DMS 273 treated with DMSO at 0.1 percent for 48 hours (cell line): ENCODE results near the gene TTYH3.
A peak's percentile ranks its signal among the peaks of the same experiment; 100 is the strongest.
"Not testable (repeated sequence)": the region's sequence is repeated elsewhere in the genome, so short reads cannot be mapped to it uniquely, and the experiment has no call there.

Experiments used
- DNase-seq: peaks from one replicate; lab custom pipeline; 2025; lab: John Stamatoyannopoulos, UW

Gene TTYH3

GRCh38 chr7:2666588-2667250 is 34.9 kb downstream of the TTYH3 start:
- DNase-seq, result no peak

GRCh38 chr7:2667843-2668242 is 36.1 kb downstream of the TTYH3 start:
- no peak for DNase-seq

- DNase-seq, result no peak
Observed at GRCh38 chr7:2668401-2668800, 36.6 kb downstream of the TTYH3 start.

- no peak for DNase-seq
Observed at GRCh38 chr7:2670171-2670570, 38.4 kb downstream of the TTYH3 start.

- peak; percentile 20 for DNase-seq
Observed at GRCh38 chr7:2670720-2671391, 39.1 kb downstream of the TTYH3 start.

- DNase-seq, result not testable (repeated sequence)
Observed at GRCh38 chr7:2673214-2673613, 41.4 kb downstream of the TTYH3 start.

GRCh38 chr7:2673934-2674333 is 42.1 kb downstream of the TTYH3 start:
- DNase-seq, result no peak

GRCh38 chr7:2675256-2675764 is 43.5 kb downstream of the TTYH3 start:
- no peak for DNase-seq

- not testable (repeated sequence) for DNase-seq
Observed at GRCh38 chr7:2676576-2676975, 44.8 kb downstream of the TTYH3 start.

GRCh38 chr7:2678454-2678853 is 46.7 kb downstream of the TTYH3 start:
- not testable (repeated sequence) for DNase-seq

GRCh38 chr7:2679135-2680127 is 47.6 kb downstream of the TTYH3 start:
- not testable (repeated sequence) for DNase-seq

GRCh38 chr7:2680256-2680655 is 48.5 kb downstream of the TTYH3 start:
- DNase-seq, result no peak

GRCh38 chr7:2680792-2681490 is 49.2 kb downstream of the TTYH3 start:
- DNase-seq, result no peak

GRCh38 chr7:2681929-2682799 is 50.4 kb downstream of the TTYH3 start:
- no peak for DNase-seq

GRCh38 chr7:2684501-2684900 is 52.7 kb downstream of the TTYH3 start:
- no peak for DNase-seq

- no peak for DNase-seq
Observed at GRCh38 chr7:2686101-2686500, 54.3 kb downstream of the TTYH3 start.

- no peak for DNase-seq
Observed at GRCh38 chr7:2687338-2687869, 55.6 kb downstream of the TTYH3 start.

GRCh38 chr7:2687881-2688318 is 56.1 kb downstream of the TTYH3 start, which contains the start of gene AMZ1:
AMZ1 (plus strand) TSS chr7:2688202; CDS start chr7:2700452, 12,250 bp downstream.
- DNase-seq, result no peak

GRCh38 chr7:2688409-2689342 is 56.9 kb downstream of the TTYH3 start:
- DNase-seq, result no peak
